ENCODE data around the gene TAS2R42. TPM values are rescaled to one million over a fixed set of nuclear protein-coding genes. Genes with fewer than 3 reads are reported as not detected.
A peak's percentile ranks its signal among the peaks of the same experiment; 100 is the strongest.

The TAS2R42 gene
- polyA plus RNA-seq, 1 donor from 2014 or later = not detected

GRCh38 chr12:11178250-11178649, 8.5 kb downstream of the TAS2R42 start:
- Histone ChIP-seq H3K79me2 (replicated peaks; ENCODE audit: insufficient read depth, low read length) (peaks cover 19% of the 10 kb centered on the region), H3K27ac (ENCODE audit: low read length) (no peak overlapping the region), H3K9me3 (ENCODE audit: low read length) (no peaks in the 10 kb centered on the region), H3K36me3 (ENCODE audit: insufficient read depth, low read length) (no peaks in the 10 kb centered on the region), H3K4me3 (ENCODE audit: low read length) (no peak overlapping the region), H3K9me2 (ENCODE audit: insufficient read depth, low read length) (no peaks in the 10 kb centered on the region), H3K9ac (ENCODE audit: low read length) (no peak overlapping the region), H2AFZ (ENCODE audit: low read depth, low read length) (no peak overlapping the region), H3K4me2 (ENCODE audit: low read length) (no peak overlapping the region), H3F3A (ENCODE audit: insufficient read depth, low read length, poor library complexity, severe bottlenecking) (no peaks in the 10 kb centered on the region), H3K27me3 (ENCODE audit: insufficient read depth, low read depth, low read length) (no peaks in the 10 kb centered on the region), H4K20me1 (ENCODE audit: insufficient read depth) (no peaks in the 10 kb centered on the region)
- TF ChIP-seq RAD21 (conservative IDR thresholded peaks at IDR 0.05) (no peak), CTCF (IDR thresholded peaks at IDR 0.05; ENCODE audit: poor library complexity, severe bottlenecking) (no peak), SMC3 (conservative IDR thresholded peaks at IDR 0.05; ENCODE audit: poor library complexity) (no peak), MXI1 (conservative IDR thresholded peaks at IDR 0.05; ENCODE audit: poor library complexity, severe bottlenecking) (no peak), EZH2 (IDR thresholded peaks at IDR 0.05; ENCODE audit: borderline replicate concordance, insufficient read depth, low read length, poor library complexity, severe bottlenecking) (no peak), REST (IDR thresholded peaks at IDR 0.05; ENCODE audit: borderline replicate concordance) (no peak), POLR2AphosphoS5 (IDR thresholded peaks at IDR 0.05) (no peak), EP300 (conservative IDR thresholded peaks at IDR 0.05; ENCODE audit: poor library complexity, severe bottlenecking) (no peak), TAF1 (IDR thresholded peaks at IDR 0.05; ENCODE audit: low read depth) (no peak)

DNA sequence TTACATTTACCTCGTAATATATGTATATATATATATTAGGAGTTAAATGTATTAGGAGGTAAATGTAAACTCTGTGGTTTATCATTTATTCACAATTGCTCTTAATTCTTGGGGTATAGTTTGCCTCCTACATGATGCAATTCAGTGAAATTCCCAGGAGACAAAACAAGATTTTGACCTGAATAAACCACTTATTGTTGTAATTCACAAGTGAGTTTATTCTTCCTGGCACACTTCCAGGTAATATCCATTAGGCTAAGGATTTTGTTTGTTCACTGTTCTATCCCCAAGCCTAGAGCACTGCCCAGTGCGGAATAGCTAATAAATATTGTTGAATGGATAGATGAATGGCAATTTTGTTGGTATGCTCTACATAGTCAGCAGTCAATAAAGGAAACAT, 12.7 kb downstream of the TAS2R42 start:
- H3K79me2 ChIP-seq (replicated peaks; ENCODE audit: insufficient read depth, low read length) = peaks cover 48% of the 10 kb centered on the region
- H3K4me2 ChIP-seq (ENCODE audit: low read length) = no peak overlapping the region
- H3K36me3 ChIP-seq (ENCODE audit: insufficient read depth, low read length) = no peaks in the 10 kb centered on the region
- H3K9me3 ChIP-seq (ENCODE audit: low read length) = no peaks in the 10 kb centered on the region
- no peak for TF ChIP-seq SMC3 (conservative IDR thresholded peaks at IDR 0.05; ENCODE audit: poor library complexity)
- TF ChIP-seq MXI1 (conservative IDR thresholded peaks at IDR 0.05; ENCODE audit: poor library complexity, severe bottlenecking) = no peak
- TF ChIP-seq EP300 (conservative IDR thresholded peaks at IDR 0.05; ENCODE audit: poor library complexity, severe bottlenecking) = no peak
- no peak for TF ChIP-seq REST (IDR thresholded peaks at IDR 0.05; ENCODE audit: borderline replicate concordance)
- no peak for TF ChIP-seq RAD21 (conservative IDR thresholded peaks at IDR 0.05)
- no peak for TF ChIP-seq POLR2AphosphoS5 (IDR thresholded peaks at IDR 0.05)
- no peak for TF ChIP-seq EZH2 (IDR thresholded peaks at IDR 0.05; ENCODE audit: borderline replicate concordance, insufficient read depth, low read length, poor library complexity, severe bottlenecking)
- no peak for TF ChIP-seq TAF1 (IDR thresholded peaks at IDR 0.05; ENCODE audit: low read depth)
- no peak for TF ChIP-seq CTCF (IDR thresholded peaks at IDR 0.05; ENCODE audit: poor library complexity, severe bottlenecking)
- H3K9me2 ChIP-seq (ENCODE audit: insufficient read depth, low read length) = no peaks in the 10 kb centered on the region
- no peaks in the 10 kb centered on the region for H3K27me3 ChIP-seq (ENCODE audit: insufficient read depth, low read depth, low read length)
- no peaks in the 10 kb centered on the region for H3F3A ChIP-seq (ENCODE audit: insufficient read depth, low read length, poor library complexity, severe bottlenecking)
- H3K27ac ChIP-seq (ENCODE audit: low read length) = no peak overlapping the region
- H4K20me1 ChIP-seq (ENCODE audit: insufficient read depth) = no peaks in the 10 kb centered on the region
- peak overlapping the region; percentile 19 for H3K4me3 ChIP-seq (ENCODE audit: low read length)
- no peak overlapping the region for H3K9ac ChIP-seq (ENCODE audit: low read length)
- no peak overlapping the region for H2AFZ ChIP-seq (ENCODE audit: low read depth, low read length)

Data from neural cell (in vitro differentiated cells).